Activated CD4-positive, CD25-positive, alpha-beta regulatory T cell treated with anti-CD3 and anti-CD28 coated beads, Interleukin-2, amount 50 U/mL, for 24 hours (primary cell): ENCODE results near the gene DDR2.

Experiments
- ATAC-seq, 2 donors: fragments of 150-1000 bp; cut with Tn5 transposase; one replicate each; pipeline ENCODE4 v1.10.0; 2021; ENCODE audit warnings: mild to moderate bottlenecking in 1 of 2, moderate library complexity in 1 of 2

Gene DDR2

GRCh38 chr1:162674034-162674608 is 41.9 kb downstream of the DDR2 start:
- ATAC-seq: no peak

- ATAC-seq: no peak
Measured at GRCh38 chr1:162676087-162676486, 43.8 kb downstream of the DDR2 start.

- no peak for ATAC-seq
Measured at GRCh38 chr1:162676750-162677149, 44.5 kb downstream of the DDR2 start.

GRCh38 chr1:162677607-162678371 is 45.5 kb downstream of the DDR2 start:
- ATAC-seq: no peak

GRCh38 chr1:162678439-162678838 is 46.2 kb downstream of the DDR2 start:
- ATAC-seq: no peak

GRCh38 chr1:162679298-162679697 is 47.0 kb downstream of the DDR2 start:
- ATAC-seq: no peak

GRCh38 chr1:162680419-162681121 is 48.3 kb downstream of the DDR2 start:
- ATAC-seq: no peak

- no peak for ATAC-seq
Measured at GRCh38 chr1:162681122-162681436, 48.8 kb downstream of the DDR2 start.

- no peak for ATAC-seq
Measured at GRCh38 chr1:162682013-162682419, 49.8 kb downstream of the DDR2 start.

GRCh38 chr1:162687870-162688269 is 55.6 kb downstream of the DDR2 start:
- peak; percentile 63 to 77 for ATAC-seq

GRCh38 chr1:162688521-162688920 is 56.3 kb downstream of the DDR2 start:
- ATAC-seq: no peak

GRCh38 chr1:162688931-162689330 is 56.7 kb downstream of the DDR2 start:
- ATAC-seq: no peak

GRCh38 chr1:162689745-162690671 is 57.7 kb downstream of the DDR2 start:
- no peak for ATAC-seq

GRCh38 chr1:162690672-162691434 is 58.6 kb downstream of the DDR2 start:
- no peak for ATAC-seq

GRCh38 chr1:162691999-162692575 is 59.8 kb downstream of the DDR2 start:
- no peak for ATAC-seq

- ATAC-seq: no peak
Measured at GRCh38 chr1:162694911-162695310, 62.6 kb downstream of the DDR2 start.

- ATAC-seq: no peak
Measured at GRCh38 chr1:162695687-162696086, 63.4 kb downstream of the DDR2 start.

GRCh38 chr1:162696286-162696862 is 64.1 kb downstream of the DDR2 start:
- ATAC-seq: no peak

GRCh38 chr1:162697140-162697895 is 65.1 kb downstream of the DDR2 start:
- no peak for ATAC-seq

GRCh38 chr1:162699366-162699765 is 67.1 kb downstream of the DDR2 start:
- ATAC-seq: no peak

- ATAC-seq: no peak
Measured at GRCh38 chr1:162700131-162700530, 67.9 kb downstream of the DDR2 start.
